ENCODE data around the gene ZFP90. TPM values are rescaled to one million over a fixed set of nuclear protein-coding genes. Genes with fewer than 3 reads are reported as not detected.

ZFP90 gene
- total RNA-seq, 1 experiment from 2014 or later, result 12.8 TPM

- Histone ChIP-seq H2BK15ac (ENCODE audit: low read depth, low read length) (no peak overlapping the region), H2BK12ac (ENCODE audit: insufficient read length, low read depth, low read length) (no peak overlapping the region), H3K9me3 (ENCODE audit: control insufficient read depth, low read depth, low read length) (peaks cover 5% of the 10 kb centered on the region), H3K4me2 (ENCODE audit: insufficient read depth, insufficient read length, low read length) (no peak overlapping the region), H4K5ac (ENCODE audit: insufficient read length, low read depth, low read length) (no peak overlapping the region), H3K79me2 (ENCODE audit: insufficient read depth, low read length) (no peaks in the 10 kb centered on the region), H3K4ac (ENCODE audit: low read depth, low read length) (no peak overlapping the region), H3K79me1 (ENCODE audit: insufficient read depth, low read depth, low read length, poor library complexity, severe bottlenecking) (no peaks in the 10 kb centered on the region), H3K27ac (ENCODE audit: insufficient read length, low read depth, low read length) (no peak overlapping the region), H2BK20ac (ENCODE audit: low read depth, low read length, poor library complexity, severe bottlenecking) (no peak overlapping the region), H2AK5ac (ENCODE audit: insufficient read length, low read length) (no peak overlapping the region), H3K23me2 (ENCODE audit: insufficient read length, low read depth, low read length, poor library complexity, severe bottlenecking) (no peaks in the 10 kb centered on the region), H3K14ac (ENCODE audit: insufficient read depth, low read length) (no peak overlapping the region), H3K27me3 (ENCODE audit: insufficient read depth, low read length) (no peaks in the 10 kb centered on the region), H4K91ac (ENCODE audit: insufficient read length, low read depth, low read length) (no peak overlapping the region), H3T11ph (ENCODE audit: low read length) (no peak overlapping the region), H3K4me1 (ENCODE audit: insufficient read depth, low read length) (no peaks in the 10 kb centered on the region; the same call in 1 of the 2 replicates), H2BK5ac (ENCODE audit: insufficient read length, low read length) (no peak overlapping the region), H3K56ac (ENCODE audit: insufficient read length, low read depth, low read length) (no peak overlapping the region), H2BK120ac (ENCODE audit: low read depth, low read length, poor library complexity, severe bottlenecking) (no peak overlapping the region), H3K18ac (ENCODE audit: insufficient read length, low read depth, low read length) (no peak overlapping the region), H4K8ac (replicated peaks; ENCODE audit: insufficient read length, low read depth, low read length) (no peak overlapping the region), H3K23ac (ENCODE audit: insufficient read length, low read depth, low read length) (no peak overlapping the region), H2AFZ (ENCODE audit: low read length) (no peak overlapping the region), H3K9ac (ENCODE audit: extremely low read depth, insufficient read length, low read length) (no peak overlapping the region), H4K20me1 (ENCODE audit: control insufficient read depth, insufficient read depth, insufficient read length) (no peaks in the 10 kb centered on the region)
- Mint-ChIP-seq H3K36me3 (ENCODE audit: insufficient read depth in 1 of 3, low read depth in 3 of 3) (no peaks in the 10 kb centered on the region; a peak in 2 of 7 replicates), H3K27ac (no peak overlapping the region), H3K4me1 (no peaks in the 10 kb centered on the region), H3K27me3 (ENCODE audit: low read depth) (peaks cover 6% of the 10 kb centered on the region), H3K4me3 (no peak overlapping the region), H3K9me3 (peaks cover 11 to 19% of the 10 kb centered on the region in 2 experiments)
- no CpG with 5 or more reads among the region's 7 CpGs for WGBS (ENCODE audit: extremely low coverage, insufficient read length, low lambda C conversion rate)
- TF ChIP-seq CTCF (conservative IDR thresholded peaks at IDR 0.05), result no peak
- no peak for DNase-seq
These were observed 78.6 kb downstream of the ZFP90 start for GRCh38 chr16:68617734-68618133.

Other genes with a start within 250 kb of the ZFP90 start
- gene SLC7A6OS, start 228.3 kb upstream of the ZFP90 start, total RNA-seq (2021), result 21.1 and 24.5 TPM in 2 replicates
- 56.6 and 57.8 TPM in 2 replicates for gene PRMT7, start 228.3 kb upstream of the ZFP90 start, total RNA-seq (2021)
- 0.70 and 0.94 TPM in 2 replicates for gene SMPD3, start 90.8 kb upstream of the ZFP90 start, total RNA-seq (2021)
- gene CDH3, start 106.0 kb downstream of the ZFP90 start, total RNA-seq (2021), result 92.9 and 97.2 TPM in 2 replicates
- 202 and 237 TPM in 2 replicates for gene CDH1, start 198.0 kb downstream of the ZFP90 start, total RNA-seq (2021)

Measured in H9 (cell line).